ENCODE measurements around the gene SLC6A6.

Gene SLC6A6

GRCh38 chr3:14517601-14518431, 115.4 kb downstream of the SLC6A6 start:
- Histone ChIP-seq H3K36me3 (no peaks in the 10 kb centered on the region), H3K27me3 (no peaks in the 10 kb centered on the region), H3K9me3 (replicated peaks in 1 of 11) (no peaks in the 10 kb centered on the region), H3K4me1 (0 out of 20 replicates have a peak, but pooled peaks cover 0 to 5% (median 0%) of the 10 kb centered on the region in 10 experiments), H3K27ac (no peak overlapping the region), H4K20me1 (peaks cover 0 to 16% (median 0%) of the 10 kb centered on the region in 11 experiments; a peak in 2 of 22 replicates), H3K9ac (no peak overlapping the region), H3K4me2 (no peak overlapping the region), H3K4me3 (no peak overlapping the region)
- no peak for TF ChIP-seq Cebpa-rat (IDR thresholded peaks at IDR 0.05)

- Histone ChIP-seq H3K27ac (no peak overlapping the region), H3K9me3 (replicated peaks in 1 of 11) (no peaks in the 10 kb centered on the region), H3K9ac (no peak overlapping the region), H3K4me1 (0 out of 20 replicates have a peak, but pooled peaks cover 0 to 2% (median 0%) of the 10 kb centered on the region in 10 experiments), H3K27me3 (no peaks in the 10 kb centered on the region), H3K4me3 (no peak overlapping the region), H3K4me2 (no peak overlapping the region), H4K20me1 (peaks cover 0 to 16% (median 0%) of the 10 kb centered on the region in 11 experiments; a peak in 2 of 22 replicates), H3K36me3 (no peaks in the 10 kb centered on the region)
- TF ChIP-seq Cebpa-rat (IDR thresholded peaks at IDR 0.05): no peak
These were observed 116.0 kb downstream of the SLC6A6 start for GRCh38 chr3:14518432-14518802.

DNA sequence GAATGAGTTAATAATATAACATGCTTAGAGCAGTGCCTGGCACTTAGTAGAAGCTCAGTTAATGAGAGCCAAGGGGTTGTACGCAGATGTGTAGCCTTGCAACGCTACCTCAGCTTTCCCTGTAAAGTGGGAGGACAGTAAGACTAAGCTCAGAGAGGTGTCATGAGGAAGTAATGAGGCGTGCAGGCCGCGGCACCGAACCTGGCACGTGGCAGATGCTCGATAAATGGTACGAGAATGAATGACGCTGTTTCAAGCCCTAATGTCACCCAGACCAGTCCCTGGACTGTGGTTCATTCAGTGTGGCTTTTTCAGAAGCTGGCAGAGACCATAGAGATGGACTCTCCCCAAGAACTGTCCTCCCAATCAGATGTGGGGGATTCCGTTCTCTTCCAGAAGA, 116.5 kb downstream of the SLC6A6 start:
- H4K20me1 ChIP-seq: peaks cover 0 to 16% (median 0%) of the 10 kb centered on the region in 11 experiments; a peak in 2 of 22 replicates
- no peak for TF ChIP-seq Cebpa-rat (IDR thresholded peaks at IDR 0.05)
- H3K9me3 ChIP-seq (replicated peaks in 1 of 11): no peaks in the 10 kb centered on the region
- no peaks in the 10 kb centered on the region for H3K36me3 ChIP-seq
- no peak overlapping the region for H3K27ac ChIP-seq
- H3K9ac ChIP-seq: no peak overlapping the region
- no peak overlapping the region for H3K4me3 ChIP-seq
- H3K4me1 ChIP-seq: no peaks in the 10 kb centered on the region
- no peaks in the 10 kb centered on the region for H3K27me3 ChIP-seq
- H3K4me2 ChIP-seq: no peak overlapping the region

- H4K20me1 ChIP-seq: peaks cover 0 to 16% (median 0%) of the 10 kb centered on the region in 11 experiments; a peak in 2 of 22 replicates
- H3K36me3 ChIP-seq: no peaks in the 10 kb centered on the region
- H3K4me2 ChIP-seq: no peak overlapping the region
- H3K4me1 ChIP-seq: no peaks in the 10 kb centered on the region
- H3K9ac ChIP-seq: no peak overlapping the region; a peak in 1 of 22 replicates
- no peak for TF ChIP-seq Cebpa-rat (IDR thresholded peaks at IDR 0.05)
- no peak overlapping the region for H3K4me3 ChIP-seq
- no peaks in the 10 kb centered on the region for H3K27me3 ChIP-seq
- no peaks in the 10 kb centered on the region for H3K9me3 ChIP-seq (replicated peaks in 1 of 11)
- H3K27ac ChIP-seq: no peak overlapping the region
These were observed 117.0 kb downstream of the SLC6A6 start for GRCh38 chr3:14519406-14519805.

GRCh38 chr3:14520149-14520548, 117.7 kb downstream of the SLC6A6 start:
- TF ChIP-seq Cebpa-rat (IDR thresholded peaks at IDR 0.05): no peak
- Histone ChIP-seq H3K4me1 (no peaks in the 10 kb centered on the region), H3K9me3 (replicated peaks in 1 of 11) (no peaks in the 10 kb centered on the region), H3K4me3 (no peak overlapping the region), H4K20me1 (peaks cover 0 to 18% (median 0%) of the 10 kb centered on the region in 11 experiments; a peak in 2 of 22 replicates), H3K27ac (no peak overlapping the region), H3K36me3 (no peaks in the 10 kb centered on the region), H3K27me3 (no peaks in the 10 kb centered on the region), H3K9ac (no peak overlapping the region), H3K4me2 (no peak overlapping the region)

DNA sequence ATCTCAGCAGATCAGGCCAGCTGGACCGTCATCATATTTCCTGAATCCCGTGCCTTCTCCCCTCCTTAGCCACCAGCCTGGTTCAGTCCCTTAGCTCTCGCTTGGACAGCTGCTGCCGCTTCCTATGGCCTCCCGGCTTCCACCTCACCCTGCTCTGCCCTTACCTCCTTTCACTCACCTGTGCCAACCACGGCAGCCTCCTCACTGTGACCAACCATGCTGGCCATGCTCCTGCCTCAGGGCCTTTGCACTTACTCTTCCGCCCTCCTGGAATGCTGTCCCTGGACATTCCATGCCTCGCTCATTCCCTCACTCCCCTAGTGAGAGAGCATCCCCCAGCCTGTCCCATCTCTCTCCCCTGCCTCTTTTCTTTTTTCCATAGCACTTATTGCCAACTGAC, 118.6 kb downstream of the SLC6A6 start:
- H3K36me3 ChIP-seq: no peaks in the 10 kb centered on the region
- no peak overlapping the region for H3K4me2 ChIP-seq
- H4K20me1 ChIP-seq: peaks cover 0 to 22% (median 0%) of the 10 kb centered on the region in 11 experiments; a peak in 2 of 22 replicates
- no peaks in the 10 kb centered on the region for H3K27me3 ChIP-seq
- H3K9me3 ChIP-seq (replicated peaks in 1 of 11): no peaks in the 10 kb centered on the region
- H3K4me3 ChIP-seq: no peak overlapping the region
- no peaks in the 10 kb centered on the region for H3K4me1 ChIP-seq
- no peak overlapping the region for H3K9ac ChIP-seq
- H3K27ac ChIP-seq: no peak overlapping the region
- no peak for TF ChIP-seq Cebpa-rat (IDR thresholded peaks at IDR 0.05)

DNA sequence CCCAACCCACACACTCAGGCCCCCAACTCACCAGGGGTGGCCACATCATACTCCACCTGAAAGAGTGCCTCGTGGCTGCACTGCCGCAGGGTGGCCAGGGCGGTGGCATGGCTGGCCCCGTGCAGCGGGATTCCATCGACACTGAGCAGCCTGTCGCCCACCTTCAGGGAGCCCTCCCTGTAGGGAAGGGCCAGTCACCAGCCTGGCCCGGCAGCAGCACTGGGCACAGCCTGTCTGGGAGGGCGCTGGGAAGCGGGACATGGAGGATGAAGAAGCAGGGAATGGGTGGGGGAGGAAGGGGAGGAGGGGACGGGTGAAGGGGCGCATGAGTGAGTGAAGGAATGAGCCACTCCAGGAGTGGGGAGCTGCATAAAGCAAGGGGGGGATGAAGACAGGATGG, 119.2 kb downstream of the SLC6A6 start:
- H3K27me3 ChIP-seq: no peaks in the 10 kb centered on the region
- no peak for TF ChIP-seq Cebpa-rat (IDR thresholded peaks at IDR 0.05)
- no peak overlapping the region for H3K4me3 ChIP-seq
- H3K9me3 ChIP-seq (replicated peaks in 1 of 11): no peaks in the 10 kb centered on the region
- H3K36me3 ChIP-seq: no peaks in the 10 kb centered on the region
- H3K4me1 ChIP-seq: no peaks in the 10 kb centered on the region
- H3K27ac ChIP-seq: no peak overlapping the region
- no peak overlapping the region for H3K9ac ChIP-seq
- peaks cover 0 to 22% (median 0%) of the 10 kb centered on the region in 11 experiments; a peak in 2 of 22 replicates for H4K20me1 ChIP-seq
- H3K4me2 ChIP-seq: no peak overlapping the region

DNA sequence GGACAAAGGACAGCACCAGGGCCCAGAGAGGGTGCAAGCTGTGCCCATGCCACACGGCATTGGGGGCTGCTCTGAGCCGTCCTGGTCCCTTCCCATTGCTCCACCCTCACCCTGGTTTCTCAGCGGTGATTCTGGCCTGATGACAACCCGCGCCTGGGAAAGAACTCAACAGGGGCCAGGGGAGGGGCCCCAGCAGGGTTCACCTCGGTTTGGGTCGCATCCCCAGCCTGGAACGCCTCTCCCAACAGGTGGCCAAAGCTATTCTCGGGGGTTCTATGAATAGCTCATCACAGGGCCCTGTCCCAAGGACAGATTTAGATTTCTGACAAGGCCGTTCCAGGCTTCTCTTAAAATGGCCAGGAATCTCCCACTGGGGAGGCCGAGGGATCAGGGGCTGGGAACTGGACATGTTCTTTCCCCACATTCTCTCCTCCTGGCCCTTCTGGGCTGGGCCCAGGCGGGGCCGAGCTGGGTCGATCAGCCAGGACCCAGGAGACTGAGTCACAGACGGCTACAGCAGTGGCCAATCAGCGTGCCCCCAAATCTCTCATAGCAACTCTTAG, 119.8 kb downstream of the SLC6A6 start:
- Histone ChIP-seq H3K4me2 (no peak overlapping the region), H4K20me1 (peaks cover 0 to 22% (median 0%) of the 10 kb centered on the region in 11 experiments; a peak in 1 of 22 replicates), H3K4me1 (no peaks in the 10 kb centered on the region), H3K36me3 (no peaks in the 10 kb centered on the region), H3K9ac (no peak overlapping the region), H3K27ac (no peak overlapping the region), H3K27me3 (no peaks in the 10 kb centered on the region), H3K9me3 (replicated peaks in 1 of 11) (no peaks in the 10 kb centered on the region), H3K4me3 (no peak overlapping the region)
- no peak for TF ChIP-seq Cebpa-rat (IDR thresholded peaks at IDR 0.05)

DNA sequence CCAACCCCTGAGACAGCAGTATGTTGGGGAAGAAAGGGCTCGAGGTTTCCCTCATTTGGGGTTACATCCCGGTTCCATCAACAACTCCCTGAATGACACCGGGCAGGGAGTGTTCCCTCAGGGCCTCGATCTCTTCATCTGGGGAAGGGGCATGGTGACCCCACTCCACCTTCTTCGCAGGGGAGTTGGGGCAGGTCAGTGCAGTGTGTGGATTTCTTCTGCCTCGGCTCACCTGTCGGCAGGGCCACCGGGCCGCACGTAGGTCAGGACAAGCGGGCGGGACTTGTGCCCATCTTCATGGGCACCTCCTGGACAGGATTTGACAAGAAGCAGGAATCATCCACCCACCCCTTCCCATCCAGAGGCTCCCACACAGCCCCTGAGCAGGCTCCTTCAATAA, 120.4 kb downstream of the SLC6A6 start:
- Histone ChIP-seq H3K36me3 (no peaks in the 10 kb centered on the region), H3K27ac (no peak overlapping the region), H3K4me3 (no peak overlapping the region), H3K27me3 (no peaks in the 10 kb centered on the region), H3K9me3 (replicated peaks in 1 of 11) (no peaks in the 10 kb centered on the region), H4K20me1 (peaks cover 0 to 18% (median 0%) of the 10 kb centered on the region in 11 experiments; a peak in 1 of 22 replicates), H3K9ac (no peak overlapping the region), H3K4me1 (no peaks in the 10 kb centered on the region), H3K4me2 (no peak overlapping the region)
- no peak for TF ChIP-seq Cebpa-rat (IDR thresholded peaks at IDR 0.05)

Data from BLaER1 treated with 17β-estradiol and CSF1 and Interleukin-3, amounts not matched to agents 10 nM and 100 nM (cell line).